Activated naive CD8-positive, alpha-beta T cell (primary cell): ENCODE results near the gene TRIM29.

Experiments
- H3K27ac Mint-ChIP-seq: one replicate; pipeline ENCODE4 v1.8.0; 2021; ENCODE audit warnings: mixed read lengths
- H3K27me3 Mint-ChIP-seq: one replicate; pipeline ENCODE4 v1.8.0; 2021; ENCODE audit warnings: mixed read lengths
- H3K36me3 Mint-ChIP-seq: one replicate; pipeline ENCODE4 v1.8.0; 2021; ENCODE audit warnings: mixed read lengths
- H3K4me1 Mint-ChIP-seq: one replicate; pipeline ENCODE4 v1.8.0; 2021; ENCODE audit warnings: low read depth, mixed read lengths
- H3K4me3 Mint-ChIP-seq: one replicate; pipeline ENCODE4 v1.8.0; 2021; ENCODE audit warnings: mild to moderate bottlenecking, mixed read lengths
- H3K9me3 Mint-ChIP-seq: one replicate; pipeline ENCODE4 v1.8.0; 2021; ENCODE audit warnings: low read depth, mixed read lengths

The TRIM29 gene

GRCh38 chr11:120124355-120124754 is 13.6 kb downstream of the TRIM29 start:
- H3K36me3 Mint-ChIP-seq = no peaks in the 10 kb centered on the region
- no peaks in the 10 kb centered on the region for H3K4me1 Mint-ChIP-seq
- no peak overlapping the region for H3K4me3 Mint-ChIP-seq
- H3K9me3 Mint-ChIP-seq = no peaks in the 10 kb centered on the region
- H3K27me3 Mint-ChIP-seq = peaks cover 1% of the 10 kb centered on the region
- no peak overlapping the region for H3K27ac Mint-ChIP-seq

GRCh38 chr11:120123946-120124345 is 14.0 kb downstream of the TRIM29 start:
- Mint-ChIP-seq H3K36me3 (no peaks in the 10 kb centered on the region), H3K27me3 (peaks cover 1% of the 10 kb centered on the region), H3K9me3 (no peaks in the 10 kb centered on the region), H3K4me3 (no peak overlapping the region), H3K4me1 (no peaks in the 10 kb centered on the region), H3K27ac (no peak overlapping the region)

GRCh38 chr11:120122924-120123683 is 14.8 kb downstream of the TRIM29 start:
- H3K27me3 Mint-ChIP-seq = peaks cover 1% of the 10 kb centered on the region
- no peaks in the 10 kb centered on the region for H3K9me3 Mint-ChIP-seq
- no peak overlapping the region for H3K27ac Mint-ChIP-seq
- H3K4me3 Mint-ChIP-seq = no peak overlapping the region
- H3K36me3 Mint-ChIP-seq = no peaks in the 10 kb centered on the region
- H3K4me1 Mint-ChIP-seq = no peaks in the 10 kb centered on the region

- no peaks in the 10 kb centered on the region for H3K4me1 Mint-ChIP-seq
- H3K4me3 Mint-ChIP-seq = no peak overlapping the region
- no peaks in the 10 kb centered on the region for H3K36me3 Mint-ChIP-seq
- H3K27ac Mint-ChIP-seq = no peak overlapping the region
- no peaks in the 10 kb centered on the region for H3K27me3 Mint-ChIP-seq
- H3K9me3 Mint-ChIP-seq = no peaks in the 10 kb centered on the region
These were observed 15.9 kb downstream of the TRIM29 start for GRCh38 chr11:120121914-120122473.

GRCh38 chr11:120121336-120121735 is 16.6 kb downstream of the TRIM29 start:
- Mint-ChIP-seq H3K9me3 (no peaks in the 10 kb centered on the region), H3K27ac (no peak overlapping the region), H3K4me3 (no peak overlapping the region), H3K36me3 (no peaks in the 10 kb centered on the region), H3K27me3 (no peaks in the 10 kb centered on the region), H3K4me1 (no peaks in the 10 kb centered on the region)

- Mint-ChIP-seq H3K36me3 (no peaks in the 10 kb centered on the region), H3K27ac (no peak overlapping the region), H3K4me3 (no peak overlapping the region), H3K4me1 (no peaks in the 10 kb centered on the region), H3K9me3 (no peaks in the 10 kb centered on the region), H3K27me3 (no peaks in the 10 kb centered on the region)
These were observed 17.0 kb downstream of the TRIM29 start for GRCh38 chr11:120120805-120121335.

GRCh38 chr11:120119121-120119520 is 18.8 kb downstream of the TRIM29 start:
- no peaks in the 10 kb centered on the region for H3K27me3 Mint-ChIP-seq
- no peak overlapping the region for H3K4me3 Mint-ChIP-seq
- no peak overlapping the region for H3K27ac Mint-ChIP-seq
- H3K36me3 Mint-ChIP-seq = no peaks in the 10 kb centered on the region
- no peaks in the 10 kb centered on the region for H3K4me1 Mint-ChIP-seq
- no peaks in the 10 kb centered on the region for H3K9me3 Mint-ChIP-seq

GRCh38 chr11:120117991-120118390 is 19.9 kb downstream of the TRIM29 start:
- H3K4me3 Mint-ChIP-seq = no peak overlapping the region
- H3K27ac Mint-ChIP-seq = no peak overlapping the region
- H3K4me1 Mint-ChIP-seq = no peaks in the 10 kb centered on the region
- H3K27me3 Mint-ChIP-seq = no peaks in the 10 kb centered on the region
- H3K9me3 Mint-ChIP-seq = no peaks in the 10 kb centered on the region
- H3K36me3 Mint-ChIP-seq = no peaks in the 10 kb centered on the region

- no peak overlapping the region for H3K27ac Mint-ChIP-seq
- no peaks in the 10 kb centered on the region for H3K36me3 Mint-ChIP-seq
- H3K9me3 Mint-ChIP-seq = no peaks in the 10 kb centered on the region
- no peaks in the 10 kb centered on the region for H3K4me1 Mint-ChIP-seq
- no peak overlapping the region for H3K4me3 Mint-ChIP-seq
- no peaks in the 10 kb centered on the region for H3K27me3 Mint-ChIP-seq
These were observed 20.9 kb downstream of the TRIM29 start for GRCh38 chr11:120116966-120117365.

GRCh38 chr11:120115272-120116000 is 22.5 kb downstream of the TRIM29 start:
- no peak overlapping the region for H3K4me3 Mint-ChIP-seq
- H3K36me3 Mint-ChIP-seq = no peaks in the 10 kb centered on the region
- no peaks in the 10 kb centered on the region for H3K27me3 Mint-ChIP-seq
- H3K4me1 Mint-ChIP-seq = no peaks in the 10 kb centered on the region
- H3K9me3 Mint-ChIP-seq = no peaks in the 10 kb centered on the region
- no peak overlapping the region for H3K27ac Mint-ChIP-seq

- Mint-ChIP-seq H3K9me3 (no peaks in the 10 kb centered on the region), H3K27ac (no peak overlapping the region), H3K4me3 (no peak overlapping the region), H3K4me1 (no peaks in the 10 kb centered on the region), H3K36me3 (no peaks in the 10 kb centered on the region), H3K27me3 (peaks cover 1% of the 10 kb centered on the region)
These were observed 25.6 kb downstream of the TRIM29 start for GRCh38 chr11:120112174-120112796.

GRCh38 chr11:120109531-120109930 is 28.4 kb downstream of the TRIM29 start:
- no peak overlapping the region for H3K27ac Mint-ChIP-seq
- peaks cover 2% of the 10 kb centered on the region for H3K27me3 Mint-ChIP-seq
- H3K36me3 Mint-ChIP-seq = no peaks in the 10 kb centered on the region
- H3K4me1 Mint-ChIP-seq = no peaks in the 10 kb centered on the region
- no peaks in the 10 kb centered on the region for H3K9me3 Mint-ChIP-seq
- H3K4me3 Mint-ChIP-seq = no peak overlapping the region

- H3K36me3 Mint-ChIP-seq = no peaks in the 10 kb centered on the region
- no peaks in the 10 kb centered on the region for H3K4me1 Mint-ChIP-seq
- no peak overlapping the region for H3K27ac Mint-ChIP-seq
- peaks cover 2% of the 10 kb centered on the region for H3K27me3 Mint-ChIP-seq
- H3K9me3 Mint-ChIP-seq = no peaks in the 10 kb centered on the region
- H3K4me3 Mint-ChIP-seq = no peak overlapping the region
These were observed 29.1 kb downstream of the TRIM29 start for GRCh38 chr11:120108785-120109168.

GRCh38 chr11:120108154-120108784 is 29.6 kb downstream of the TRIM29 start:
- Mint-ChIP-seq H3K27me3 (peaks cover 2% of the 10 kb centered on the region), H3K4me1 (no peaks in the 10 kb centered on the region), H3K36me3 (no peaks in the 10 kb centered on the region), H3K4me3 (no peak overlapping the region), H3K9me3 (no peaks in the 10 kb centered on the region), H3K27ac (no peak overlapping the region)
